ENCODE results near the gene FAM163B.

The FAM163B gene

GRCh38 chr9:133556354-133556753 lies 52.8 kb downstream of the FAM163B start:
- peak overlapping the region; percentile 96 for H3K27ac ChIP-seq (ENCODE audit: low read depth, low read length, severe bottlenecking)
- H3K4me3 ChIP-seq (ENCODE audit: extremely low read depth, insufficient read depth, low read length, poor library complexity, severe bottlenecking) = no peak overlapping the region
- peaks cover 59% of the 10 kb centered on the region for H3K36me3 ChIP-seq (ENCODE audit: control insufficient read depth, insufficient read depth, low read length)
- H3K4me1 ChIP-seq (ENCODE audit: control insufficient read depth, insufficient read depth, low read length, poor library complexity, severe bottlenecking) = peaks cover 50% of the 10 kb centered on the region
- no peaks in the 10 kb centered on the region for H3K9me3 ChIP-seq (ENCODE audit: control insufficient read depth, low read length)
- 92 to 96% methylated on average over 5 of the region's 5 CpGs for WGBS, 2 experiments (ENCODE audit: insufficient coverage in 2 of 2)

- Histone ChIP-seq H3K9me3 (ENCODE audit: control insufficient read depth, low read length) (no peaks in the 10 kb centered on the region), H3K36me3 (ENCODE audit: control insufficient read depth, insufficient read depth, low read length) (peaks cover 58% of the 10 kb centered on the region), H3K4me1 (ENCODE audit: control insufficient read depth, insufficient read depth, low read length, poor library complexity, severe bottlenecking) (peaks cover 43% of the 10 kb centered on the region), H3K4me3 (ENCODE audit: extremely low read depth, insufficient read depth, low read length, poor library complexity, severe bottlenecking) (no peak overlapping the region), H3K27ac (ENCODE audit: low read depth, low read length, severe bottlenecking) (no peak overlapping the region)
- WGBS, 2 experiments (ENCODE audit: insufficient coverage in 2 of 2) = 94 to 98% methylated on average over 8 of the region's 8 CpGs
These were observed 54.5 kb downstream of the FAM163B start for GRCh38 chr9:133554729-133555128.

- H3K4me1 ChIP-seq (ENCODE audit: control insufficient read depth, insufficient read depth, low read length, poor library complexity, severe bottlenecking) = peaks cover 38% of the 10 kb centered on the region
- WGBS, 2 experiments (ENCODE audit: insufficient coverage in 2 of 2) = 84 to 87% methylated on average over 29 of the region's 31 CpGs
- no peak overlapping the region for H3K4me3 ChIP-seq (ENCODE audit: extremely low read depth, insufficient read depth, low read length, poor library complexity, severe bottlenecking)
- H3K27ac ChIP-seq (ENCODE audit: low read depth, low read length, severe bottlenecking) = no peak overlapping the region
- no peaks in the 10 kb centered on the region for H3K9me3 ChIP-seq (ENCODE audit: control insufficient read depth, low read length)
- H3K36me3 ChIP-seq (ENCODE audit: control insufficient read depth, insufficient read depth, low read length) = peaks cover 62% of the 10 kb centered on the region
These were observed 55.0 kb downstream of the FAM163B start for GRCh38 chr9:133553973-133554713.

- H3K4me1 ChIP-seq (ENCODE audit: control insufficient read depth, insufficient read depth, low read length, poor library complexity, severe bottlenecking) = peaks cover 31% of the 10 kb centered on the region
- no peak overlapping the region for H3K27ac ChIP-seq (ENCODE audit: low read depth, low read length, severe bottlenecking)
- WGBS, 2 experiments (ENCODE audit: insufficient coverage in 2 of 2) = 93 to 98% methylated on average over 10 of the region's 10 CpGs
- no peak overlapping the region for H3K4me3 ChIP-seq (ENCODE audit: extremely low read depth, insufficient read depth, low read length, poor library complexity, severe bottlenecking)
- H3K9me3 ChIP-seq (ENCODE audit: control insufficient read depth, low read length) = no peaks in the 10 kb centered on the region
- peaks cover 66% of the 10 kb centered on the region for H3K36me3 ChIP-seq (ENCODE audit: control insufficient read depth, insufficient read depth, low read length)
These were observed 56.1 kb downstream of the FAM163B start for GRCh38 chr9:133553123-133553522.

GRCh38 chr9:133552236-133552635 lies 57.0 kb downstream of the FAM163B start:
- H3K36me3 ChIP-seq (ENCODE audit: control insufficient read depth, insufficient read depth, low read length) = peaks cover 72% of the 10 kb centered on the region
- H3K27ac ChIP-seq (ENCODE audit: low read depth, low read length, severe bottlenecking) = no peak overlapping the region
- H3K9me3 ChIP-seq (ENCODE audit: control insufficient read depth, low read length) = no peaks in the 10 kb centered on the region
- WGBS, 2 experiments (ENCODE audit: insufficient coverage in 2 of 2) = 95 to 99% methylated on average over 4 to 8 of the region's 8 CpGs
- H3K4me3 ChIP-seq (ENCODE audit: extremely low read depth, insufficient read depth, low read length, poor library complexity, severe bottlenecking) = no peak overlapping the region
- peaks cover 24% of the 10 kb centered on the region for H3K4me1 ChIP-seq (ENCODE audit: control insufficient read depth, insufficient read depth, low read length, poor library complexity, severe bottlenecking)

GRCh38 chr9:133551446-133551845 lies 57.7 kb downstream of the FAM163B start:
- Histone ChIP-seq H3K36me3 (ENCODE audit: control insufficient read depth, insufficient read depth, low read length) (peaks cover 77% of the 10 kb centered on the region), H3K9me3 (ENCODE audit: control insufficient read depth, low read length) (no peaks in the 10 kb centered on the region), H3K4me3 (ENCODE audit: extremely low read depth, insufficient read depth, low read length, poor library complexity, severe bottlenecking) (no peak overlapping the region), H3K4me1 (ENCODE audit: control insufficient read depth, insufficient read depth, low read length, poor library complexity, severe bottlenecking) (peaks cover 18% of the 10 kb centered on the region), H3K27ac (ENCODE audit: low read depth, low read length, severe bottlenecking) (no peak overlapping the region)
- 81% methylated on average over 4 of the region's 7 CpGs; no CpG with 5 or more reads in 1 of the 2 experiments for WGBS, 2 experiments (ENCODE audit: insufficient coverage in 2 of 2)

- WGBS, 2 experiments (ENCODE audit: insufficient coverage in 2 of 2) = 88 to 91% methylated on average over 15 of the region's 15 CpGs
- Histone ChIP-seq H3K36me3 (ENCODE audit: control insufficient read depth, insufficient read depth, low read length) (peaks cover 79% of the 10 kb centered on the region), H3K27ac (ENCODE audit: low read depth, low read length, severe bottlenecking) (no peak overlapping the region), H3K4me3 (ENCODE audit: extremely low read depth, insufficient read depth, low read length, poor library complexity, severe bottlenecking) (no peak overlapping the region), H3K9me3 (ENCODE audit: control insufficient read depth, low read length) (no peaks in the 10 kb centered on the region), H3K4me1 (ENCODE audit: control insufficient read depth, insufficient read depth, low read length, poor library complexity, severe bottlenecking) (peaks cover 15% of the 10 kb centered on the region)
These were observed 62.1 kb downstream of the FAM163B start for GRCh38 chr9:133547116-133547515.

GRCh38 chr9:133546287-133546680 lies 62.9 kb downstream of the FAM163B start:
- Histone ChIP-seq H3K9me3 (ENCODE audit: control insufficient read depth, low read length) (no peaks in the 10 kb centered on the region), H3K36me3 (ENCODE audit: control insufficient read depth, insufficient read depth, low read length) (peaks cover 83% of the 10 kb centered on the region), H3K4me1 (ENCODE audit: control insufficient read depth, insufficient read depth, low read length, poor library complexity, severe bottlenecking) (peaks cover 15% of the 10 kb centered on the region), H3K27ac (ENCODE audit: low read depth, low read length, severe bottlenecking) (no peak overlapping the region), H3K4me3 (ENCODE audit: extremely low read depth, insufficient read depth, low read length, poor library complexity, severe bottlenecking) (no peak overlapping the region)
- WGBS, 2 experiments (ENCODE audit: insufficient coverage in 2 of 2) = 78 to 88% methylated on average over 4 to 8 of the region's 8 CpGs

- no peak overlapping the region for H3K4me3 ChIP-seq (ENCODE audit: extremely low read depth, insufficient read depth, low read length, poor library complexity, severe bottlenecking)
- peaks cover 15% of the 10 kb centered on the region for H3K4me1 ChIP-seq (ENCODE audit: control insufficient read depth, insufficient read depth, low read length, poor library complexity, severe bottlenecking)
- H3K36me3 ChIP-seq (ENCODE audit: control insufficient read depth, insufficient read depth, low read length) = peaks cover 83% of the 10 kb centered on the region
- H3K9me3 ChIP-seq (ENCODE audit: control insufficient read depth, low read length) = no peaks in the 10 kb centered on the region
- 90% methylated on average over 20 to 23 of the region's 25 CpGs for WGBS, 2 experiments (ENCODE audit: insufficient coverage in 2 of 2)
- no peak overlapping the region for H3K27ac ChIP-seq (ENCODE audit: low read depth, low read length, severe bottlenecking)
These were observed 63.5 kb downstream of the FAM163B start for GRCh38 chr9:133545494-133546286.

- Histone ChIP-seq H3K27ac (ENCODE audit: low read depth, low read length, severe bottlenecking) (no peak overlapping the region), H3K36me3 (ENCODE audit: control insufficient read depth, insufficient read depth, low read length) (peaks cover 83% of the 10 kb centered on the region), H3K9me3 (ENCODE audit: control insufficient read depth, low read length) (no peaks in the 10 kb centered on the region), H3K4me1 (ENCODE audit: control insufficient read depth, insufficient read depth, low read length, poor library complexity, severe bottlenecking) (peaks cover 29% of the 10 kb centered on the region), H3K4me3 (ENCODE audit: extremely low read depth, insufficient read depth, low read length, poor library complexity, severe bottlenecking) (no peak overlapping the region)
- 85 to 89% methylated on average over 15 to 16 of the region's 16 CpGs for WGBS, 2 experiments (ENCODE audit: insufficient coverage in 2 of 2)
These were observed 65.3 kb downstream of the FAM163B start for GRCh38 chr9:133543772-133544467.
